GM23338 (cell line): ENCODE measurements around the gene RAB6A. TPM values are rescaled to one million over a fixed set of nuclear protein-coding genes. Genes with fewer than 3 reads are reported as not detected.

Experiments used
- ATAC-seq: fragments of 200-7000 bp; cut with Tn5 transposase; 3 replicates; pipeline ENCODE4 v1.9.1; 2020
- DNase-seq: peaks from one replicate; pipeline ENCODE4 v3.0.0-alpha.2; 2015; ENCODE audit warnings: low spot score
- H2AFZ ChIP-seq: fragments of 200-600 bp; sonication (generic); 2 replicates; pipeline ENCODE4 v1.8.0; 2016; ENCODE audit warnings: antibody characterized with exemption, mild to moderate bottlenecking, moderate library complexity
- H3F3A ChIP-seq: fragments of 200-600 bp; sonication (generic); replicated peaks from 2 replicates; pipeline ENCODE4 v1.8.0; 2017; ENCODE audit warnings: antibody characterized with exemption, mixed run types, low read depth
- H3K27ac ChIP-seq: fragments of 200-600 bp; sonication (generic); 2 replicates; pipeline ENCODE4 v1.6.1; 2016; ENCODE audit warnings: low read depth
- H3K27me3 ChIP-seq: fragments of 200-600 bp; sonication (generic); 2 replicates; pipeline ENCODE4 v1.8.0; 2016; ENCODE audit warnings: mild to moderate bottlenecking, mixed run types, moderate library complexity; ENCODE audit not compliant: insufficient read depth
- H3K36me3 ChIP-seq: fragments of 200-600 bp; sonication (generic); 2 replicates; pipeline ENCODE4 v1.8.0; 2016; ENCODE audit warnings: mild to moderate bottlenecking; ENCODE audit not compliant: insufficient read depth
- H3K4me1 ChIP-seq: fragments of 200-600 bp; sonication (generic); 2 replicates; pipeline ENCODE4 v1.8.0; 2016; ENCODE audit warnings: mild to moderate bottlenecking, moderate library complexity; ENCODE audit not compliant: insufficient read depth
- H3K4me2 ChIP-seq: fragments of 200-600 bp; sonication (generic); 2 replicates; pipeline ENCODE4 v1.7.1; 2017; ENCODE audit warnings: mixed run types
- H3K4me3 ChIP-seq: fragments of 200-600 bp; sonication (generic); 2 replicates; pipeline ENCODE4 v1.6.1; 2016; ENCODE audit warnings: mixed run types
- H3K79me2 ChIP-seq: fragments of 200-600 bp; sonication (generic); replicated peaks from 2 replicates; pipeline ENCODE4 v1.8.0; 2017; ENCODE audit warnings: mild to moderate bottlenecking; ENCODE audit not compliant: insufficient read depth
- H3K9me2 ChIP-seq: fragments of 200-600 bp; sonication (generic); 2 replicates; pipeline ENCODE4 v1.8.0; 2017; ENCODE audit not compliant: insufficient read depth
- H4K20me1 ChIP-seq: fragments of 200-600 bp; sonication (generic); replicated peaks from 2 replicates; pipeline ENCODE4 v1.8.0; 2017; ENCODE audit warnings: mild to moderate bottlenecking; ENCODE audit not compliant: insufficient read depth
- H3K27ac Mint-ChIP-seq: 2 replicates; pipeline ENCODE4 v1.8.0; 2020; ENCODE audit warnings: inconsistent platforms, mild to moderate bottlenecking, moderate library complexity, mixed read lengths
- H3K27me3 Mint-ChIP-seq: 3 replicates; pipeline ENCODE4 v1.8.0; 2022; ENCODE audit warnings: low read depth, mild to moderate bottlenecking, moderate library complexity, mixed read lengths, inconsistent platforms; ENCODE audit not compliant: insufficient read depth, poor library complexity
- H3K36me3 Mint-ChIP-seq: 3 replicates; pipeline ENCODE4 v1.8.0; 2021; ENCODE audit warnings: low read depth, mild to moderate bottlenecking, inconsistent platforms, moderate library complexity, mixed read lengths
- H3K4me1 Mint-ChIP-seq: 3 replicates; pipeline ENCODE4 v1.8.0; 2020; ENCODE audit warnings: mild to moderate bottlenecking, inconsistent platforms, mixed read lengths
- H3K4me3 Mint-ChIP-seq: 3 replicates; pipeline ENCODE4 v1.8.0; 2021; ENCODE audit warnings: moderate library complexity, mild to moderate bottlenecking, inconsistent platforms, mixed read lengths
- H3K9me3 Mint-ChIP-seq: 3 replicates; pipeline ENCODE4 v1.8.0; 2020; ENCODE audit warnings: moderate library complexity, mild to moderate bottlenecking, inconsistent platforms, mixed read lengths
- CREB1 ChIP-seq: fragments of 250-450 bp; sonication (Bioruptor Pico); IDR thresholded peaks from 2 replicates; pipeline ENCODE4 v1.5.0; 2020; ENCODE audit warnings: low read depth, mild to moderate bottlenecking, moderate library complexity
- CTCF ChIP-seq, 2 experiments: fragments of 200-600 bp in 1 of 2; sonication (generic) in 1 of 2; conservative IDR thresholded peaks; 2 replicates each; pipeline versions ENCODE4 v1.5.1 to v1.6.1; 2016 to 2017; ENCODE audit warnings: antibody characterized with exemption in 2 of 2, low read depth in 2 of 2, mild to moderate bottlenecking in 2 of 2, moderate library complexity in 1 of 2
- ETS1 ChIP-seq: IDR thresholded peaks from 2 replicates; pipeline ENCODE4 v1.6.1; 2016; ENCODE audit warnings: antibody characterized with exemption
- EZH2 ChIP-seq: fragments of 200-600 bp; sonication (generic); IDR thresholded peaks from one replicate; pipeline ENCODE4 v1.8.0; 2017; ENCODE audit warnings: antibody characterized with exemption, mild to moderate bottlenecking, low read depth; ENCODE audit not compliant: unreplicated experiment
- EZH2phosphoT487 ChIP-seq: fragments of 200-600 bp; sonication (generic); IDR thresholded peaks from one replicate; pipeline ENCODE4 v1.8.1; 2018; ENCODE audit warnings: antibody characterized with exemption; ENCODE audit not compliant: unreplicated experiment
- JUNB ChIP-seq: IDR thresholded peaks from one replicate; pipeline ENCODE4 v1.6.1; 2016; ENCODE audit warnings: antibody characterized with exemption; ENCODE audit not compliant: unreplicated experiment
- NANOG ChIP-seq: IDR thresholded peaks from 2 replicates; pipeline ENCODE4 v1.6.1; 2016; ENCODE audit warnings: antibody characterized with exemption, borderline replicate concordance
- POLR2AphosphoS5 ChIP-seq: IDR thresholded peaks from 2 replicates; pipeline ENCODE4 v1.6.1; 2016; ENCODE audit warnings: antibody characterized with exemption, low read depth
- REST ChIP-seq: IDR thresholded peaks from one replicate; pipeline ENCODE4 v1.6.1; 2018; ENCODE audit warnings: antibody characterized with exemption; ENCODE audit not compliant: unreplicated experiment
- STAT1 ChIP-seq: IDR thresholded peaks from one replicate; pipeline ENCODE4 v1.6.1; 2016; ENCODE audit warnings: antibody characterized with exemption; ENCODE audit not compliant: unreplicated experiment
- ZNF114 ChIP-seq: fragments of 250-450 bp; sonication (Bioruptor Pico); IDR thresholded peaks from 2 replicates; pipeline ENCODE4 v1.5.0; 2020; ENCODE audit warnings: mild to moderate bottlenecking, moderate library complexity
- ZNF331 ChIP-seq: fragments of 250-450 bp; sonication (Bioruptor Pico); IDR thresholded peaks from 2 replicates; pipeline ENCODE4 v1.5.0; 2020; ENCODE audit warnings: low read depth, mild to moderate bottlenecking, moderate library complexity
- ZNF462 ChIP-seq: fragments of 250-450 bp; sonication (Bioruptor Pico); IDR thresholded peaks from 2 replicates; pipeline ENCODE4 v1.5.0; 2020; ENCODE audit warnings: mild to moderate bottlenecking, moderate library complexity
- polyA plus RNA-seq: library from polyadenylated mRNA; unstranded; fragments of >200 nt; fragmentation: Nextera tagmentation; extraction: Ambion mirVana; gene quantifications from 2 replicates; pipeline ENCODE4 v1.2.1, GENCODE V29; 2016
- total RNA-seq: library from RNA; depleted of rRNA; stranded (reverse); fragments of >200 nt; shearing (Covaris generic); gene quantifications from 2 replicates; pipeline ENCODE4 v1.2.3, GENCODE V29; 2014

The RAB6A gene
- total and polyA plus RNA-seq, 2 experiments from 2014 or later: 61.1 to 127 TPM

GRCh38 chr11:73680687-73681086 is 80.2 kb downstream of the RAB6A start:
- no peaks in the 10 kb centered on the region for H3K9me3 Mint-ChIP-seq

More at GRCh38 chr11:73680687-73681086, 80.2 kb downstream of the RAB6A start:
- ATAC-seq (no peak), DNase-seq (no peak)
- no peak overlapping the region for H3K27ac Mint-ChIP-seq
- Histone ChIP-seq H3F3A (no peaks in the 10 kb centered on the region), H3K36me3 (0 out of 2 replicates have a peak, but pooled peaks cover 5% of the 10 kb centered on the region), H3K4me2 (no peak overlapping the region), H3K9me2 (no peaks in the 10 kb centered on the region), H3K27ac (no peak overlapping the region), H3K4me1 (no peaks in the 10 kb centered on the region), H3K4me3 (no peak overlapping the region), H4K20me1 (no peaks in the 10 kb centered on the region), H2AFZ (no peak overlapping the region), H3K27me3 (no peaks in the 10 kb centered on the region), H3K79me2 (no peaks in the 10 kb centered on the region)
- peaks cover 15% of the 10 kb centered on the region; the same call in 2 of the 3 replicates for H3K36me3 Mint-ChIP-seq
- peaks cover 2% of the 10 kb centered on the region for H3K27me3 Mint-ChIP-seq
- no peak overlapping the region for H3K4me3 Mint-ChIP-seq
- H3K4me1 Mint-ChIP-seq: no peaks in the 10 kb centered on the region; the same call in 2 of the 3 replicates
- TF ChIP-seq POLR2AphosphoS5 (no peak), CREB1 (CRISPR knock-in tag) (no peak), ZNF331 (CRISPR knock-in tag) (no peak), NANOG (no peak), JUNB (no peak), REST (no peak), CTCF (conservative IDR thresholded peaks at IDR 0.05; ENCODE audit: low read depth in 2 of 2) (no peak), ZNF114 (CRISPR knock-in tag) (no peak), EZH2phosphoT487 (no peak), ZNF462 (CRISPR knock-in tag) (no peak), EZH2 (no peak), STAT1 (no peak), ETS1 (no peak)
